ENCODE data around the gene DPRX. TPM values are rescaled to one million over a fixed set of nuclear protein-coding genes. Genes with fewer than 3 reads are reported as not detected.

Gene DPRX, protein sequence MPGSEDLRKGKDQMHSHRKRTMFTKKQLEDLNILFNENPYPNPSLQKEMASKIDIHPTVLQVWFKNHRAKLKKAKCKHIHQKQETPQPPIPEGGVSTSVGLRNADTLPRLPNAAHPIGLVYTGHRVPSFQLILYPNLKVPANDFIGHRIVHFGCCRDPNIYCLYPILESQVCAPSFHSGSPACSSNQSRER
- total RNA-seq, result not detected

DNA sequence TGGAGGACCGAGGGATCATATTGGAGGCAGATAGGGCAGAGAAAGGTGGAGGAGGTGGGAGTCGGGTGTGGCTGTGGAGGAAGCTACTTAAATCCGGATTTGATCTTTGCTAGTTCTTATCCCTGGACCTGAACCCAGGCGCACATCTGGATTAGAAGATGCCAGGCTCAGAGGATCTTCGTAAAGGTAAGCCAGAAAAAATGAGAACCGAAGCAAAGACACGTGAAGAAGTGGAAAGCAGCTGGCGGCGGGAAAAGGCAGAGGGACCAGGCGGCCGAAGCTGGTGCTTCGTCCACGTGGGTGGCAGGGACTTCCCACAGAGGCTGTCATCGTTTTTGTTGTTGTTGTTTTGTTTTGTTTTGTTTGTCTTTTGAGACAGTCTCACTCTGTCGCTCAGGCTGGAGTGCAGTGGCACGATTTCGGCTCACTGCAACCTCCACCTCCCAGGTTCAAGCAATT lies at the start of gene DPRX:
Gene DPRX, plus strand, starts transcription at position 51 of the 459 bp plus-strand sequence. Its CDS starts 108 bp downstream, at position 159.
- no peak for DNase-seq
- H3K9me3 Mint-ChIP-seq, result peaks cover 21% of the 10 kb centered on the region
- H3K4me3 Mint-ChIP-seq, result no peak within 1 kb of the TSS
- H3K27ac Mint-ChIP-seq, result no peak within 1 kb of the TSS
- intact Hi-C loops (cut with micrococcal nuclease), result no loop called here
- H3K36me3 Mint-ChIP-seq (ENCODE audit: low read depth), result peaks cover 1% of the 10 kb centered on the region
- CTCF ChIA-PET, result no interaction called here
- H3K27me3 Mint-ChIP-seq (ENCODE audit: low read depth), result no peaks in the 10 kb centered on the region
- H3K4me1 Mint-ChIP-seq (ENCODE audit: low read depth), result no peaks in the 10 kb centered on the region

DNA sequence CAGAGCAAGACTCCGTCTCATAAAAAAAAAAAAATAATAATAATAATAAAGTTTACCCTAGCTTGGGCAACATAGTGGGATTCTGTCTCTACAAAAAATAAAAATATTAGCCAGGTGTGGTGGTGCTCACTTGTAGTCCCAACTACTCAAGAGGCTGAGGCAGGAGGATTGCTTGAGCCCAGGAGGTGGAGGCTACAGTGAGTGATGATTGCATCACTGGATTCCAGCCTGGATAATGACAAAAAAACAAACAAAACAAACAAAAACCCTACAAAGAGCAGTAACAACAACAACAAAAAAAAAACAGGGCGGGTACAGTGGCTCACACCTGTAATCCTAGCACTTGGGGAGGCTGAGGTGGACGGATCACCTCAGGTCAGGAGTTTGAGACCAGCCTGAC lies 48.6 kb upstream of the DPRX start:
- no peak overlapping the region for H3K4me3 Mint-ChIP-seq
- intact Hi-C loops (cut with micrococcal nuclease), result no loop called here

DNA sequence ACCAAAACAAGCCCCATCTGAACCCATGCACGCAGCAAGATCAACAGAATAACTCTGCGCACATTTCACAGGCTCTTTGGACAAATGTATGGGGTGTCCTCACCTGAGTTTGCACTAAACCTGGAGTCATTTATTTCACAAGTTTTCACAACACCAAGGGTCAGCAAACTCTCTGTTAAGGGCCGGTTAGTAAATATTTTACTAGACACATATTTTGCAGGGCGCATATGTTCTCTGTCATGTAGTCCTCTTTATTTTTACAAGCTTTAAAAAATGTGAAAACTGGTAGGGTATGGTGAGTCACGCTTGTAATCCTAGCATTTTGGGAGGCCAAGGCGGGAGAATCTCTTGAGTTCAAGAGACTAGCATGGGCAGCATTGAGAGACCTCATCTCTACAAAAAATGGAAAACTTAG lies 45.5 kb upstream of the DPRX start:
- Mint-ChIP-seq H3K4me3 (no peak overlapping the region), H3K27me3 (ENCODE audit: low read depth) (no peaks in the 10 kb centered on the region), H3K4me1 (ENCODE audit: low read depth) (no peaks in the 10 kb centered on the region), H3K9me3 (peaks cover 25% of the 10 kb centered on the region), H3K27ac (no peak overlapping the region), H3K36me3 (ENCODE audit: low read depth) (peaks cover 9% of the 10 kb centered on the region)
- no peak for DNase-seq
- intact Hi-C loops (cut with micrococcal nuclease), result no loop called here
- CTCF ChIA-PET, result no interaction called here

More for the DNA sequence above, 48.6 kb upstream of the DPRX start:
- H3K36me3 Mint-ChIP-seq (ENCODE audit: low read depth), result peaks cover 33% of the 10 kb centered on the region
- no peak for DNase-seq
- peaks cover 41% of the 10 kb centered on the region for H3K9me3 Mint-ChIP-seq
- H3K27ac Mint-ChIP-seq, result no peak overlapping the region
- H3K27me3 Mint-ChIP-seq (ENCODE audit: low read depth), result no peaks in the 10 kb centered on the region
- H3K4me1 Mint-ChIP-seq (ENCODE audit: low read depth), result no peaks in the 10 kb centered on the region
- CTCF ChIA-PET, result no interaction called here

DNA sequence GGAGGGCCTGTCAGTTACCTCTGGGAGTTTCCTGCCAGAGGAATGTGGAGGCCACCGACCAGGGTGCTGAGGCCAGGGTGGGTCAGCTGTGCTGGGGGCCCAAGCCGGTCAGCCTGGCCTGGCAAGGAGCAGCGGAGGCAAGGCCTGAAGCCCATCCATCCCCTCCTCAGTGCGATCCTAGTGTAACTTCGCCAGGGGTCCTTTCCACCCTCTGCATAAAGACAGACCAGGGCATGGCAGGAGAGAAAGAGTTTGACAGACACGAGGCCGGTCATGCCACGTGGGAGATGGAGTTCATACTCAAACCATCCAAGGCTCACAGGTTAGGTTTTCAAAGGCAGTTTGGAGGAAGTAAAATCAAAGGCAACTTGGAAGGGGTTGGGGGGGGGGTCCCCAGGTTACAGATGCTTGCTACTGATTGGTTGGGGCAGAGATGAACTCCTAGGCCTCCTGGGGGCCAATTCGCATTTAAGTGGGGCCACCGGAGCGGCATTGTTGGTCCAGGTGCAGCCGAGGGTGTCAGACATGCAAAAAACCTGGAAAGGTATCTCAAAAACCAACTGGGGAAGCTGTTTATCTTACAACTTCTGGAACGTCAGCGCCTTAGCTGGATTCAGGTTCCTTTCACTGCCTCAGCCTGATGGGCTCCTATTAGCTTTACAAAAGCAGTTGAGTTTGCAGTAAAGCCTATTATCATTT lies 36.8 kb upstream of the DPRX start:
- Mint-ChIP-seq H3K4me1 (ENCODE audit: low read depth) (no peaks in the 10 kb centered on the region), H3K9me3 (peaks cover 9% of the 10 kb centered on the region), H3K36me3 (ENCODE audit: low read depth) (no peaks in the 10 kb centered on the region), H3K27me3 (ENCODE audit: low read depth) (no peaks in the 10 kb centered on the region), H3K27ac (no peak overlapping the region), H3K4me3 (no peak overlapping the region)
- DNase-seq, result no peak
- intact Hi-C loops (cut with micrococcal nuclease), result no loop called here
- CTCF ChIA-PET, result no interaction called here

- Mint-ChIP-seq H3K9me3 (peaks cover 9% of the 10 kb centered on the region), H3K27me3 (ENCODE audit: low read depth) (no peaks in the 10 kb centered on the region), H3K36me3 (ENCODE audit: low read depth) (no peaks in the 10 kb centered on the region), H3K27ac (no peak overlapping the region), H3K4me3 (no peak overlapping the region), H3K4me1 (ENCODE audit: low read depth) (no peaks in the 10 kb centered on the region)
- CTCF ChIA-PET, result no interaction called here
- no peak for DNase-seq
- intact Hi-C loops (cut with micrococcal nuclease), result no loop called here
Measured at GRCh38 chr19:53595510-53595867, 36.3 kb upstream of the DPRX start.

DNA sequence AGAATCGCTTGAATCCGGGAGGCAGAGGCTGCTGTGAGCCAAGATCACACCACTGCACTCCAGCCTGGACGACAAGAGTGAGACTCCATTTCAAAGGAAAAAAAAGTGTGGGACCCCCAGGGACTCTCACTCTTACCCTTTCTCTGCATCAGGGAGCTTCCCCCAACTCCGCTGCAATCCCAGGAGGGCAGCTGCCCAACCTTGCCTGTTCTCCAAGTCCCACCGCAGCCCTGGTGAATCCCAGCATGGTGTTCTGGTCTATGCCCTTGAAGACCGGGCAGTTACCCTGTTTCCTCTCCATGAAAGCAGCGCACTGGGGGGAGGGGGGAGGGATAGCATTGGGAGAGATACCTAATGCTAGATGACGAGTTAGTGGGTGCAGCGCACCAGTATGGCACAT lies 35.7 kb upstream of the DPRX start:
- Mint-ChIP-seq H3K27me3 (ENCODE audit: low read depth) (no peaks in the 10 kb centered on the region), H3K9me3 (peaks cover 9% of the 10 kb centered on the region), H3K4me3 (no peak overlapping the region), H3K4me1 (ENCODE audit: low read depth) (no peaks in the 10 kb centered on the region), H3K27ac (no peak overlapping the region), H3K36me3 (ENCODE audit: low read depth) (no peaks in the 10 kb centered on the region)
- CTCF ChIA-PET, result no interaction called here
- no peak for DNase-seq
- intact Hi-C loops (cut with micrococcal nuclease), result no loop called here

DNA sequence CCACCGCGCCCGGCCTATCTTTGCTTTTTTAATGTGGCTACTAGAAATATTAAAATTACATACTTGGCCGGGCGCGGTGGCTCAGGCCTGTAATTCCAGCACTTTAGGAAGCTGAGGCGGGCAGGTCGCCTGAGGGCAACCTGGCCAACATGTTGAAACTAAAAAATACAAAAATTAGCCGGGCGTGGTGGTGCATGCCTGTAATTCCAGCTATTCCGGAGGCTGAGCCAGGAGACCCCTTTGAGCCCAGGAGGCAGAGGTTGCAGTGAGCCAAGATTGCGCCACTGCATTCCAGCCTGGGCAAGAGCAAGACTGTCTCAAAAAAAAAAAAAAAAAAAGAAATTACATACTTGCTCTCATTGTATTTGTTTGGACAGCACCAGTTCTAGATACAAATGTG lies 34.8 kb upstream of the DPRX start:
- no peak overlapping the region for H3K27ac Mint-ChIP-seq

GRCh38 chr19:53598361-53598760 lies 33.4 kb upstream of the DPRX start:
- CTCF ChIA-PET, result no interaction called here
- H3K36me3 Mint-ChIP-seq (ENCODE audit: low read depth), result peaks cover 1% of the 10 kb centered on the region
- intact Hi-C loops (cut with micrococcal nuclease), result no loop called here

More for the DNA sequence above, 34.8 kb upstream of the DPRX start:
- no peak overlapping the region for H3K4me3 Mint-ChIP-seq
- no peak for DNase-seq
- CTCF ChIA-PET, result no interaction called here
- H3K36me3 Mint-ChIP-seq (ENCODE audit: low read depth), result peaks cover 1% of the 10 kb centered on the region
- H3K4me1 Mint-ChIP-seq (ENCODE audit: low read depth), result no peaks in the 10 kb centered on the region
- peaks cover 7% of the 10 kb centered on the region for H3K9me3 Mint-ChIP-seq
- no peaks in the 10 kb centered on the region for H3K27me3 Mint-ChIP-seq (ENCODE audit: low read depth)
- intact Hi-C loops (cut with micrococcal nuclease), result no loop called here

DNA sequence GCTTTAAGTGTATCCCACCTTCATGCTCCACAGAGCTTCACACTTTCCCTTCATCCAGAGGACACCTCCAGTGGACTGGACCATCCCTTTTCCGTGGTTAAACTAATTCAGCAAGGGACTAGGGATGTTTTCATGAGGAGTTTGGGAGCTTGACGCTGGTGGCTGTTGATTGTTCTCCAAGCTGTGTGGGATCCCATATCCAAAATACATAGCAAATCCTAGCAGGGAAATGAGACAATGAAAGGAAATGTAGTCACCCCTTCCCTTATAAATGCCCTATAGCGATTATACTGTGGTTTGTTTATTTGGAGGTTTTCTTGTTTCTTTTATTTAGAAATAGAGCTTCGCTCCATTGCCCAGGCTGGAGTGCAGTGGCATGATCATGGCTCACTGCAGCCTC lies 31.6 kb upstream of the DPRX start:
- DNase-seq, result no peak
- H3K4me1 Mint-ChIP-seq (ENCODE audit: low read depth), result no peaks in the 10 kb centered on the region
- peaks cover 1% of the 10 kb centered on the region for H3K36me3 Mint-ChIP-seq (ENCODE audit: low read depth)
- no peak overlapping the region for H3K4me3 Mint-ChIP-seq
- no peaks in the 10 kb centered on the region for H3K27me3 Mint-ChIP-seq (ENCODE audit: low read depth)
- intact Hi-C loops (cut with micrococcal nuclease), result no loop called here
- peaks cover 11% of the 10 kb centered on the region for H3K9me3 Mint-ChIP-seq
- CTCF ChIA-PET, result no interaction called here
- no peak overlapping the region for H3K27ac Mint-ChIP-seq

More at GRCh38 chr19:53598361-53598760, 33.4 kb upstream of the DPRX start:
- no peak overlapping the region for H3K27ac Mint-ChIP-seq
- H3K27me3 Mint-ChIP-seq (ENCODE audit: low read depth), result no peaks in the 10 kb centered on the region
- DNase-seq, result no peak
- no peaks in the 10 kb centered on the region for H3K4me1 Mint-ChIP-seq (ENCODE audit: low read depth)
- no peak overlapping the region for H3K4me3 Mint-ChIP-seq
- H3K9me3 Mint-ChIP-seq, result peaks cover 12% of the 10 kb centered on the region

DNA sequence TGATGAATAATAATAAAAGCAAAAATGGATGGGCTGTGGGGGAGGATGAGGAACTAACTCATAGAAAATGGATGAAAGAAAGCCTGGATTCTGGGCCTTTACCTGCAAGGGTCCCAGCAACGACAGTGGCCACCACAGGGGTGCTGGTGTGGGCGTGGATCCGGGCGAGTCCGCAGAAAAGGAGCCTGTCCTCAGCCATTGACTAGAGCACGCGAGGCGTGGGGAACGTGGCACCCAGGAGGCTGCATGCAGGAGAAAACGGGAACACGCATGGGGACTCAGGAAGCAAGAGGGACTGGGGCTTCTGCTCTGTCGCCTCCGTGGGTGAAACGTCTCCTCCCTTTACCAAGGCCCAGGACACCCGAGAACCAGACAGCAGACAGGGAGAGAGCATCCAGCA lies 25.8 kb upstream of the DPRX start:
- no peak for DNase-seq
- no peaks in the 10 kb centered on the region for H3K4me1 Mint-ChIP-seq (ENCODE audit: low read depth)
- H3K36me3 Mint-ChIP-seq (ENCODE audit: low read depth), result peaks cover 1% of the 10 kb centered on the region
- H3K27me3 Mint-ChIP-seq (ENCODE audit: low read depth), result no peaks in the 10 kb centered on the region
- peaks cover 13% of the 10 kb centered on the region for H3K9me3 Mint-ChIP-seq
- intact Hi-C loops (cut with micrococcal nuclease), result no loop called here
- H3K4me3 Mint-ChIP-seq, result no peak overlapping the region
- H3K27ac Mint-ChIP-seq, result no peak overlapping the region
- CTCF ChIA-PET, result no interaction called here

- Mint-ChIP-seq H3K4me3 (no peak overlapping the region), H3K27ac (no peak overlapping the region), H3K4me1 (ENCODE audit: low read depth) (no peaks in the 10 kb centered on the region), H3K36me3 (ENCODE audit: low read depth) (no peaks in the 10 kb centered on the region), H3K9me3 (peaks cover 10% of the 10 kb centered on the region), H3K27me3 (ENCODE audit: low read depth) (no peaks in the 10 kb centered on the region)
- CTCF ChIA-PET, result no interaction called here
- intact Hi-C loops (cut with micrococcal nuclease), result no loop called here
- no peak for DNase-seq
Measured at GRCh38 chr19:53608381-53608780, 23.4 kb upstream of the DPRX start.

GRCh38 chr19:53612762-53613526 lies 18.9 kb upstream of the DPRX start:
- H3K27ac Mint-ChIP-seq, result no peak overlapping the region
- no peak overlapping the region for H3K4me3 Mint-ChIP-seq
- no peaks in the 10 kb centered on the region for H3K27me3 Mint-ChIP-seq (ENCODE audit: low read depth)
- no peaks in the 10 kb centered on the region for H3K36me3 Mint-ChIP-seq (ENCODE audit: low read depth)
- intact Hi-C loops (cut with micrococcal nuclease), result no loop called here
- H3K9me3 Mint-ChIP-seq, result peaks cover 16% of the 10 kb centered on the region
- H3K4me1 Mint-ChIP-seq (ENCODE audit: low read depth), result no peaks in the 10 kb centered on the region
- no peak for DNase-seq
- CTCF ChIA-PET, result no interaction called here
